ENCODE data around the gene NEK7.

The NEK7 gene

DNA sequence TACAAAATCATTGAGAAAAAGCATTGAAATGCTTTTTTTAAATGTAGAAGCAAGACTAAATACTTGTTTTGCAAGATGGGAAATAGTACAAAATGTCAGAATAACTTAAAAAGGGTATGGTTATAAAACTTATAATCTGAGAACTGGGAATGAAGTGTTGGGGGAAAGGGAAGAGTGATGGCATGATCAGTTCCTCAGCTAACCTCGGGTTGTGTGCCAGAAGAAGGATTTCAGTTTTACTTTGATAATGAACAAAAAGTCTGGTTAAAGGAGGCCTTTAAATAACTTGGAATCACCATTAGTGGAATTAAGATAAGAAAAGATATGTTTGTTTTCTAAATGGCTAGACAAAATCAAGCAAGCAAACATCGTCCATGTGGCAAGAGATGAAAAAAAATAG lies 20.7 kb downstream of the NEK7 start:
- H3K4me3 ChIP-seq (ENCODE audit: low read depth, low read length), result no peak overlapping the region
- no peak for DNase-seq (ENCODE audit: low read depth)
- TF ChIP-seq, protein P1, sequence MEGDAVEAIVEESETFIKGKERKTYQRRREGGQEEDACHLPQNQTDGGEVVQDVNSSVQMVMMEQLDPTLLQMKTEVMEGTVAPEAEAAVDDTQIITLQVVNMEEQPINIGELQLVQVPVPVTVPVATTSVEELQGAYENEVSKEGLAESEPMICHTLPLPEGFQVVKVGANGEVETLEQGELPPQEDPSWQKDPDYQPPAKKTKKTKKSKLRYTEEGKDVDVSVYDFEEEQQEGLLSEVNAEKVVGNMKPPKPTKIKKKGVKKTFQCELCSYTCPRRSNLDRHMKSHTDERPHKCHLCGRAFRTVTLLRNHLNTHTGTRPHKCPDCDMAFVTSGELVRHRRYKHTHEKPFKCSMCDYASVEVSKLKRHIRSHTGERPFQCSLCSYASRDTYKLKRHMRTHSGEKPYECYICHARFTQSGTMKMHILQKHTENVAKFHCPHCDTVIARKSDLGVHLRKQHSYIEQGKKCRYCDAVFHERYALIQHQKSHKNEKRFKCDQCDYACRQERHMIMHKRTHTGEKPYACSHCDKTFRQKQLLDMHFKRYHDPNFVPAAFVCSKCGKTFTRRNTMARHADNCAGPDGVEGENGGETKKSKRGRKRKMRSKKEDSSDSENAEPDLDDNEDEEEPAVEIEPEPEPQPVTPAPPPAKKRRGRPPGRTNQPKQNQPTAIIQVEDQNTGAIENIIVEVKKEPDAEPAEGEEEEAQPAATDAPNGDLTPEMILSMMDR (conservative IDR thresholded peaks at IDR 0.05; ENCODE audit: low read depth, low read length), result no peak

DNA sequence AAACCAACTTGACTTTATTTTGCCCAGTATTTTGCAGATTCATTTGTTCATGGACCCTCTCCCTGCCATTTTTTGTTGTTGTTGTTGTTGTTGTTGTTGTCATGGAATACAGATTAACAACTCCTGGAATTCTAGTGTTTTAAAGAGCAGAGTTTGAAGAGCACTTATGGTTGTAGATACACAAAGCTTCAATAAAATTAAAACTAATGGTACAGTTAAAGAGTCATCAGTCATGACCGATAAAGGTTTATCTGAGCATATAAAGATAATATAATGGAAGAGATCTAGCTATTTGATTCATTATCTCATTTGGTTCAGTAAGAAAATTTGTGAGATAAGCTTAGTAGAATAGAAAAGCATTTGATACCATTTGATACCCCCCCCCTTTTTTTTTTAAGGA lies 21.8 kb downstream of the NEK7 start:
- TF ChIP-seq, protein P1 (conservative IDR thresholded peaks at IDR 0.05; ENCODE audit: low read depth, low read length), result no peak

DNA sequence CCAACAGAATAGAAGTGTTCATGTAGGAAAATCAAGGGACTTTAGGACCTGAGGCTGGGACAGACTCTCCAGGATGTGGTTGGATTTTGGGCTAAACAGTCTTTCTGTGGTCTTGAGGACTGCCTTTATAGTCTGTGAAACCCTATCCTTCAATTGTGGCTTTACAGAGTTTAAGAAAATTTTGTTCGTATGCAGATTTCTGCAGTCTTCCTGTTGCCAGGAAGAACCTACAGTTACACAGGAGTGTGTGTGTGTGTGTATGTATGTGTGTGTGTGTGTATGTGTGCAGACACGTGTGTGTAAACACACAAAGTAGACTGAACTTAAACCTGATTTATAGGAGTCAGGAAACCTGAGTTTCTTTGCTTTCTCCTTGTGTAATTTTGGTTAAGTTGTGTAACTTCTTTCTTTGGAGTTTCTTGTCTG lies 22.8 kb downstream of the NEK7 start:
- H3K4me3 ChIP-seq (ENCODE audit: low read depth, low read length), result no peak overlapping the region
- DNase-seq (ENCODE audit: low read depth), result peak; percentile 69
- TF ChIP-seq, protein P1 (conservative IDR thresholded peaks at IDR 0.05; ENCODE audit: low read depth, low read length), result no peak

More for the DNA sequence above, 21.8 kb downstream of the NEK7 start:
- no peak for DNase-seq (ENCODE audit: low read depth)
- H3K4me3 ChIP-seq (ENCODE audit: low read depth, low read length), result no peak overlapping the region

DNA sequence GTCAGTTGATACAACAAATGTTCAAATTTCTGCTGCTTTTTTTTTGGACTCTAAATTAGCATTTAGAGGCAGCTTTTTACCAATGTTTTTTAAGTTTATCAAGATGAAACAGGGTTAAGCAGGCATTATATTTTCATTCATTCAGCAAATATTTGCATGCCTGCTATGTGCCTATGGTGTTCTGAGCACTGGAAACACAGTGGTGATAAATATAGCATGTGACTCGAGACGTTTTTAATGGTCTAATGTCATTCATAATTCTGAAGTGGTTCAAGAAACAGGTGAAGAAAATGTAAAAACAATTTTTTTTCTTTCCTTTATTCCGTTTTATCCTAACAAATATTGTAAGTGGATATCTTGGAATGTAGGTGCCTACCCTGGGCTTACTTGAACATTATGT lies 26.8 kb downstream of the NEK7 start:
- no peak overlapping the region for H3K4me3 ChIP-seq (ENCODE audit: low read depth, low read length)
- no peak for DNase-seq (ENCODE audit: low read depth)
- TF ChIP-seq, protein P1 (conservative IDR thresholded peaks at IDR 0.05; ENCODE audit: low read depth, low read length), result no peak

DNA sequence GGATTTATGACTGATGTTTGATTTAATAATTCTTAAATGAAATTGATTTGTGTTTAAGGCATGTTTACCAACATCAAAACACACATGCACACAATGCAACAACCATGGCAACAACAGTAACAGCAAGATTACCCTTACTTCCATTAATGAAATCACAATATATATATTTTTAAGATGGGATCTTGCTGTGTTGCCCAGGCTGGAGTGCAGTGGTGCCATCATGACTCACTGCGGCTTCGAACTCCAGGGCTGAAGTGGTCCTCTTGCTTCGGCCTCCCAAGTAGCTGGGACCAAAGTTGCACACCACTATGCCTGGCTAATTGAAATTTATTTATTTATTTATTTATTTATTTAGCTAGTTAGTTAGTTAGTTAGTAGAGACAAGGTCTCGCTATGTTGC lies 27.7 kb downstream of the NEK7 start:
- TF ChIP-seq, protein P1 (conservative IDR thresholded peaks at IDR 0.05; ENCODE audit: low read depth, low read length), result no peak
- no peak for DNase-seq (ENCODE audit: low read depth)
- H3K4me3 ChIP-seq (ENCODE audit: low read depth, low read length), result no peak overlapping the region

DNA sequence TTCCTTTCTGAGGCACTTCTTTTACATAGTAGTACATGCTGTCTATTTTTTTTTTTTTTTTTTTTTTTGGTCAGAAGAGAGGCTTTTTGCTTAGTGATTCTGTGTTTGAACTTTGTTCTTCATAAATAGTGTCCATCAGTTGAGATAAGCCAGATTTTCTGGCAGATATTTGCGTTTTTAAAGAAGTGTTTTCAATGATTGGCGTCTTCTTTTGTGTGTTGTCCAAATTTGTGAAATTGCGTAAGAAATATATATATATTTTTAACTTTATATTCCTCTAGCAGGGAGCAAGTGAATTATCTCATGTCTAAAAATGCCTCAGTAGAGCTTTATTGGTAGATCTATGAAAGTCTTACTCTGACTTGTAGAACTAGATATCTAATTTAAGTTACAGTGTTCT lies 28.3 kb downstream of the NEK7 start:
- no peak for DNase-seq (ENCODE audit: low read depth)
- TF ChIP-seq, protein P1 (conservative IDR thresholded peaks at IDR 0.05; ENCODE audit: low read depth, low read length), result no peak
- H3K4me3 ChIP-seq (ENCODE audit: low read depth, low read length), result no peak overlapping the region

DNA sequence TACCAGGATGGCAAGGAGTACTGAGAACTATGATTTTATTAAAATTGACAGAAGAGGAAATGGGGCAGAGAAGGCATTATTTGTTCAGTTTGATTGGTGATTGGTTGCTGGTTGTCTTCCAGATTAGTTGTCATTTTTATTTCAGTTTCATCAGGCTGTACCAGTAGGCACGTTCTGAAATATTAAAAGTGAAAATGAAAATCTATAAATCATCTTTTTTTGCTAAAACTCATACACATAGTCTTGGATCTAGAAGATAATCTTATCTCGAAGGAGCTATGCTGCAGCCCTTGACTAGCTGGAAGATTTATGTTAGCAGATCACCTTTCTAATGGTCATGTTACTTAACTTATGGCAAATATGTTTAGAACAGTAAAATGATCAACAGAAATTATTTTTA lies 29.0 kb downstream of the NEK7 start:
- TF ChIP-seq, protein P1 (conservative IDR thresholded peaks at IDR 0.05; ENCODE audit: low read depth, low read length), result no peak
- no peak for DNase-seq (ENCODE audit: low read depth)
- H3K4me3 ChIP-seq (ENCODE audit: low read depth, low read length), result no peak overlapping the region
